Ovary (tissue), 9 donors: Measurements from ENCODE around the gene PRR20G. TPM values are rescaled to one million over a fixed set of nuclear protein-coding genes. Genes with fewer than 3 reads are reported as not detected.

Experiments
- DNase-seq, 5 donors: peaks; one replicate each; pipeline ENCODE4 v3.0.0-alpha.2; 2019 to 2020
- H3K27ac ChIP-seq, 2 donors: fragments of 200-600 bp; one replicate each; pipeline versions ENCODE4 v1.5.1 to v1.8.0; 2019 to 2022
- H3K27me3 ChIP-seq: fragments of 200-600 bp; one replicate; pipeline ENCODE4 v1.8.0; 2022
- H3K36me3 ChIP-seq: fragments of 200-600 bp; sonication (generic); one replicate; pipeline ENCODE4 v1.5.1; 2019
- H3K4me1 ChIP-seq: one replicate; pipeline ENCODE4 v1.8.1; 2013; ENCODE audit warnings: mild to moderate bottlenecking, moderate library complexity; ENCODE audit not compliant: insufficient read depth
- H3K4me3 ChIP-seq: fragments of 200-600 bp; sonication (generic); one replicate; pipeline ENCODE4 v1.5.1; 2017
- H3K9me3 ChIP-seq, 2 donors: fragments of 200-600 bp in 1 of 2; sonication (generic) in 1 of 2; one replicate each; pipeline versions ENCODE4 v1.5.1 to v1.8.1; 2013 to 2019; ENCODE audit warnings: mild to moderate bottlenecking in 1 of 2, moderate library complexity in 1 of 2
- CTCF ChIP-seq, 3 donors: fragments of 450-650 bp in 2 of 3; fragments of 200-600 bp in 1 of 3; IDR thresholded peaks; one replicate each; pipeline versions ENCODE4 v1.5.1 to v1.8.0; 2016 to 2022; ENCODE audit warnings: antibody characterized with exemption in 3 of 3, mild to moderate bottlenecking in 1 of 3
- EP300 ChIP-seq: sonication (generic); formaldehyde crosslinking; IDR thresholded peaks from one replicate; pipeline ENCODE4 v1.6.1; 2017; ENCODE audit warnings: antibody characterized with exemption
- POLR2A ChIP-seq: fragments of 450-650 bp; IDR thresholded peaks from one replicate; pipeline ENCODE4 v1.6.1; 2017; ENCODE audit warnings: antibody characterized with exemption, mild to moderate bottlenecking, moderate library complexity
- WGBS, 3 donors: extraction: QIAGEN DNeasy Blood & Tissue Kit in 1 of 3; methylation state at CpG; one replicate each; pipeline versions ENCODE4 v1.1.5 to v1.1.7; 2013 to 2017; 5-methylcytosine and 5-hydroxymethylcytosine counted together
- intact Hi-C, 4 donors: fragments of 100-400 bp; cut with DNase I; formaldehyde crosslinking; loops; one replicate each; pipeline versions ENCODE4 v1.11.0 to v1.15.1; 2022 to 2023
- polyA plus RNA-seq, 2 donors: library from polyadenylated mRNA; stranded (reverse); fragments of 200-250 nt in 1 of 2; fragments of 350-450 nt in 1 of 2; fragmentation: Illumina TruSeq in 1 of 2; extraction: RNeasy Lipid Tissue Mini Kit (QIAGEN cat#74804) in 1 of 2; gene quantifications; one replicate each; pipeline ENCODE4 v1.2.3, GENCODE V29; 2013 to 2014
- total RNA-seq, 7 donors: library from RNA; depleted of rRNA in 2 of 7; stranded (reverse); fragments of >200 nt in 2 of 7; fragmentation: NEBNext Ultra II Directional in 3 of 7; extraction: Animal tissue kit (Norgen Biotek cat#: 25700) in 3 of 7; gene quantifications; one replicate each; pipeline versions ENCODE4 v1.1.0 to v1.2.4, GENCODE V29; 2016 to 2023
- donor health status: DM: no; HTN: no; CAD: no; lungs with moderate emphysema.
- donor health status: DM: no; HTN: no; CAD: no.
- donor health status: Bipolar disorder and iron deficiency.
- donor health status: DM: yes; HTN: yes; CAD: no.
- donor health status: DM: no; HTN: no; CAD: no.
- donor health status: DM: yes; HTN: yes; CAD: no.

Gene PRR20G
- total and polyA plus RNA-seq, 9 donors, result not detected

- no peaks in the 10 kb centered on the region for H3K36me3 ChIP-seq
- DNase-seq, result no peak
- no peak overlapping the region for H3K27ac ChIP-seq
- no peaks in the 10 kb centered on the region for H3K4me1 ChIP-seq
- no peak overlapping the region for H3K4me3 ChIP-seq
- WGBS, 3 donors, result 71 to 76% (median 72%) methylated on average over 6 to 7 of the region's 7 CpGs
- intact Hi-C loops, result no loop called here
- no peaks in the 10 kb centered on the region for H3K9me3 ChIP-seq
- H3K27me3 ChIP-seq, result no peaks in the 10 kb centered on the region
- TF ChIP-seq CTCF (IDR thresholded peaks at IDR 0.05) (no peak), POLR2A (no peak), EP300 (no peak)
Measured at GRCh38 chr3:127261925-127262324, 25.9 kb downstream of the PRR20G start.

- Histone ChIP-seq H3K36me3 (no peaks in the 10 kb centered on the region), H3K27me3 (no peaks in the 10 kb centered on the region), H3K4me1 (no peaks in the 10 kb centered on the region), H3K27ac (no peak overlapping the region), H3K4me3 (no peak overlapping the region), H3K9me3 (no peaks in the 10 kb centered on the region)
- intact Hi-C loops, result no loop called here
- 79 to 84% (median 83%) methylated on average over 6 of the region's 6 CpGs for WGBS, 3 donors
- TF ChIP-seq CTCF (IDR thresholded peaks at IDR 0.05) (no peak), EP300 (no peak), POLR2A (no peak)
- DNase-seq, result no peak
Measured at GRCh38 chr3:127260826-127261555, 26.9 kb downstream of the PRR20G start.

GRCh38 chr3:127260416-127260815, 27.4 kb downstream of the PRR20G start:
- 86 to 89% (median 88%) methylated on average over 7 of the region's 7 CpGs for WGBS, 3 donors

GRCh38 chr3:127259882-127260281, 28.0 kb downstream of the PRR20G start:
- 23 to 44% (median 35%) methylated on average over 4 of the region's 4 CpGs for WGBS, 3 donors
- intact Hi-C loops, result no loop called here
- no peaks in the 10 kb centered on the region for H3K36me3 ChIP-seq

More at GRCh38 chr3:127260416-127260815, 27.4 kb downstream of the PRR20G start:
- Histone ChIP-seq H3K9me3 (no peaks in the 10 kb centered on the region), H3K27me3 (no peaks in the 10 kb centered on the region), H3K36me3 (no peaks in the 10 kb centered on the region), H3K4me3 (no peak overlapping the region), H3K27ac (no peak overlapping the region), H3K4me1 (no peaks in the 10 kb centered on the region)
- TF ChIP-seq EP300, result no peak
- no peak for TF ChIP-seq CTCF (IDR thresholded peaks at IDR 0.05)
- no peak for TF ChIP-seq POLR2A
- intact Hi-C loops, result no loop called here
- DNase-seq, result no peak

More at GRCh38 chr3:127259882-127260281, 28.0 kb downstream of the PRR20G start:
- Histone ChIP-seq H3K4me3 (no peak overlapping the region), H3K4me1 (no peaks in the 10 kb centered on the region), H3K9me3 (no peaks in the 10 kb centered on the region), H3K27me3 (no peaks in the 10 kb centered on the region), H3K27ac (no peak overlapping the region)
- no peak for DNase-seq
- TF ChIP-seq EP300 (no peak), CTCF (IDR thresholded peaks at IDR 0.05) (no peak), POLR2A (no peak)
